ENCODE measurements around the gene COL6A1. TPM values are rescaled to one million over a fixed set of nuclear protein-coding genes. Genes with fewer than 3 reads are reported as not detected.
"Not testable (repeated sequence)": the region's sequence is repeated elsewhere in the genome, so short reads cannot be mapped to it uniquely, and the experiment has no call there.

COL6A1 gene
- total RNA-seq, 1 donor from 2014 or later = 226 TPM

DNA sequence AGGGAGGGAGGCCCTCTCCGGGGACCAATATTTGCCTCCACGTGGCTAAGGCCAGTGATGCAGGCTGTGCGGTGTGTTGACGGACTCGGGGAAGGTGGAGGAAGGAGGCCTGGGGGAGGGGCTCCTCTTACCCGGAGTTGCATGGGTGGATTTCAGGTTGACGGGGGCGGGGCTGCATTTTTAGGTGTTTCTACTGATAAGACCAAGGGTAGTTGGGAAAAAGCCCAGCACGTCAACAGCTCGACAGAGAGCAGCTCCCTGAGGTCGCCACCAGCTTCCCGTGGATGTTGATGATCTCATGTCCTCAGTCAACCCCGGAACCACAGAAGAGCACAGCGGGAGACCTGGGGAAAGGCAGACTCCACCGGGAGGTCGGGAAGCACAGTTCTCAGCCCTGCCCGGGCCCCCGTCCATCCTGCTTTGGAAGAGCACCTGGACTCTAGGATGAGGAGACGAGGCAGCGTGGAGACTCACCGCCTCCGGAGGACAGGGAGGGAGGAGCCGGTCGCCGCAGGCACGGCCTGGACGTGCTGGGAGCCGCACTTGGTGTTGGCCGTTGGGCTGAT, 32.9 kb upstream of the COL6A1 start:
- H3K4me3 ChIP-seq (ENCODE audit: low read depth, low read length) = no peak overlapping the region

DNA sequence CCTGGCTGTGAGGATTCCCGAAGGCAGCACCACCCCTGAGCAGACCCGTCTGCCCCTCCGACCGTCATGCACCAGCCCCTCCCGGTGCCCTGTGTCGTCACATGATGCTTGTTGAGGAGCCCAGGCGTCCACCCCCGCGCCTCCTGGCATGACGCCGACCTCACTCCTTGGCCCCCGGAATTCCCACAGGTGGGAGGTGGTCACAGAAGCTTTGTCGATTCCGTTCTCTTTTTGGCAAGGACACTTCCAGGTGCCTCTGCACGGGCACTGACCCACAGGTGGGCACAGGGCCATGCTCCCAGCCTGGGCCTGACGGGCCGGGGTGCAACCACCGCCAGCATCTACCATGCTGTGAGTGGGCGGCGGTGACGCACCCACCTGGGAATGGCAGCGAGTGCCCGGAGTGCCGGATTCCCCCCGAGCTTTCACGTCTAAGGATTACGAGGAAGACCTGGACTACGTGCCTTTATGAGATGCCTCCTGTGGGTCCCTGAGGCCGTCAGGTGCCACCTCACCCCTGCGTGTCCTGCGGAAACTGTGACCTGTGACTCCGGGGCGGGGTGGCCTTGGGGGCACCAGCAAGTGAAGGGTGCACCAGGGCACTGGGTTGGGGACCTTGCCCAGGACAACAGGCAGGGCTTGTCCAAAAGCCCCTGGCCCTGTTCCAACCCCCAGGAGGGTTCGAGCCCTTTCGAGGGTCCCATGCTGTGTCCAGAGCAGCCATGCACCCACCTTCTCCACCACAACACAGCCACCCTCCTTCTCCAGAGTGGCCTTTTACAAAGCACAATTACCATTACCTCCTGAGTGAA, 31.4 kb upstream of the COL6A1 start:
- Histone ChIP-seq H3K36me3 (ENCODE audit: control insufficient read depth, insufficient read depth, low read length) (no peaks in the 10 kb centered on the region), H3K4me3 (ENCODE audit: low read depth, low read length) (no peak overlapping the region), H3K27me3 (ENCODE audit: control insufficient read depth, insufficient read depth, low read length) (peaks cover 18% of the 10 kb centered on the region)
- DNase-seq (ENCODE audit: low read depth) = no peak
- TF ChIP-seq, protein P1, sequence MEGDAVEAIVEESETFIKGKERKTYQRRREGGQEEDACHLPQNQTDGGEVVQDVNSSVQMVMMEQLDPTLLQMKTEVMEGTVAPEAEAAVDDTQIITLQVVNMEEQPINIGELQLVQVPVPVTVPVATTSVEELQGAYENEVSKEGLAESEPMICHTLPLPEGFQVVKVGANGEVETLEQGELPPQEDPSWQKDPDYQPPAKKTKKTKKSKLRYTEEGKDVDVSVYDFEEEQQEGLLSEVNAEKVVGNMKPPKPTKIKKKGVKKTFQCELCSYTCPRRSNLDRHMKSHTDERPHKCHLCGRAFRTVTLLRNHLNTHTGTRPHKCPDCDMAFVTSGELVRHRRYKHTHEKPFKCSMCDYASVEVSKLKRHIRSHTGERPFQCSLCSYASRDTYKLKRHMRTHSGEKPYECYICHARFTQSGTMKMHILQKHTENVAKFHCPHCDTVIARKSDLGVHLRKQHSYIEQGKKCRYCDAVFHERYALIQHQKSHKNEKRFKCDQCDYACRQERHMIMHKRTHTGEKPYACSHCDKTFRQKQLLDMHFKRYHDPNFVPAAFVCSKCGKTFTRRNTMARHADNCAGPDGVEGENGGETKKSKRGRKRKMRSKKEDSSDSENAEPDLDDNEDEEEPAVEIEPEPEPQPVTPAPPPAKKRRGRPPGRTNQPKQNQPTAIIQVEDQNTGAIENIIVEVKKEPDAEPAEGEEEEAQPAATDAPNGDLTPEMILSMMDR (IDR thresholded peaks at IDR 0.05; ENCODE audit: insufficient read depth, low read length, poor library complexity, severe bottlenecking) = no peak

More for the DNA sequence above, 32.9 kb upstream of the COL6A1 start:
- DNase-seq (ENCODE audit: low read depth) = no peak
- H3K27me3 ChIP-seq (ENCODE audit: control insufficient read depth, insufficient read depth, low read length) = peaks cover 18% of the 10 kb centered on the region
- TF ChIP-seq, protein P1 (IDR thresholded peaks at IDR 0.05; ENCODE audit: insufficient read depth, low read length, poor library complexity, severe bottlenecking) = no peak
- H3K36me3 ChIP-seq (ENCODE audit: control insufficient read depth, insufficient read depth, low read length) = no peaks in the 10 kb centered on the region

DNA sequence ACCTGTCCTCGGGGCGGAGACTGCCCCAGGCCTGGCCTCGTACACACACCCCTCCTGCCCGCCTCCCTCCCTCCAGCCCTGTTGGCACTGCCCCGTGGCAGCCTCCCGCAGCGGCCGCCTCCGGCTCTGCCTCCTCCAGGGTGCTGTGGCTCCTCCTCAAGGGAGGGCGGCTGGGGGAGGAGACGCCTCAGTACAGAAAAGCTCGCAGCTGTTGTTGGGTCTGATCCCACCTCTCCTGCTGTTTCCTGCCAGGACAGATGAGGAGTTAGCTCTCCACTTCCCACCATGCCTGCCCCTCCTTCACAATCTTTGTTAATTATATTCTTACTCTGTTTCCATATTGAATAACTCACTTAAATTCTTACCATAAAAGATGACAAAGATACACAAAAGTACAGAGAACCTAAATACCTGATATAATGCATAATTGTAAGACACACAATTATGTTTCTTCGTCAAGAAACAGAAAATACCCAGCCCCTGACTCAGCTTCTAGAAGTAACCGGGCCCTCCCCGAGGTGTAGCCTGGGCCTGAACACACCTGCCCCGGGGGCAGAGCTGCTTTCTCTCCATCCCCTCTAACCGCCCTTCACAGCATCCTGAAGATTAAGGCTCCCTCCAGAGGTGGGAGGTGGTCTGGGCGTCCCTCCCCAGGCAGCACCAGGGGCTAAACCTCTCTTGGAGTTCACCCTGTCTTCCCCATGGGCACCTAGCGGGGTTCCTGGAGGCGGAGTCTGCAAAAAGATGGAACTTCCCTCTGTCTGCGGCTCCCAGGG, 30.6 kb upstream of the COL6A1 start:
- no peak overlapping the region for H3K4me3 ChIP-seq (ENCODE audit: low read depth, low read length)
- no peak for DNase-seq (ENCODE audit: low read depth)
- H3K27me3 ChIP-seq (ENCODE audit: control insufficient read depth, insufficient read depth, low read length) = peaks cover 16% of the 10 kb centered on the region
- H3K36me3 ChIP-seq (ENCODE audit: control insufficient read depth, insufficient read depth, low read length) = no peaks in the 10 kb centered on the region
- TF ChIP-seq, protein P1 (IDR thresholded peaks at IDR 0.05; ENCODE audit: insufficient read depth, low read length, poor library complexity, severe bottlenecking) = no peak

DNA sequence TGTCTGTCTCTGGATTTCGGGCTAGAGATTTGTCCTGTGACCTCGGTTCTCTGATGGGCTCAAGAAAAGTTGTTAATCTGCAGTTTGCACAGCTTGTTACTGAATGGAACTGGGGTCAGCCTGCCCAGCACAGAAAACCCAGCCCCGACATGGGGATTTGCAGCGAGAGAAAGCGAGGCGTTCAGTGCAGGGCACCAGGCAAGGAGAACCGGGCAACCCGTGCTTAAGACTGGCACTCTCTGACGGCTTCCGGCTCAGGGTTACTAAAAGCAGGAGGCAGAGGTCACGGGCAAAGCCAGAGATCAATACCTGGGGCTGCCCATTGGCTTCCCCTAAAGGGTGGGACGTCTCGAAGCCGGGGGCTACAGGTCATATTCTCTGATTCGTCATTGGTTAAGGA, 29.9 kb upstream of the COL6A1 start:
- no peak overlapping the region for H3K4me3 ChIP-seq (ENCODE audit: low read depth, low read length)
- H3K27me3 ChIP-seq (ENCODE audit: control insufficient read depth, insufficient read depth, low read length) = peaks cover 16% of the 10 kb centered on the region
- TF ChIP-seq, protein P1 (IDR thresholded peaks at IDR 0.05; ENCODE audit: insufficient read depth, low read length, poor library complexity, severe bottlenecking) = no peak
- no peak for DNase-seq (ENCODE audit: low read depth)
- no peaks in the 10 kb centered on the region for H3K36me3 ChIP-seq (ENCODE audit: control insufficient read depth, insufficient read depth, low read length)

DNA sequence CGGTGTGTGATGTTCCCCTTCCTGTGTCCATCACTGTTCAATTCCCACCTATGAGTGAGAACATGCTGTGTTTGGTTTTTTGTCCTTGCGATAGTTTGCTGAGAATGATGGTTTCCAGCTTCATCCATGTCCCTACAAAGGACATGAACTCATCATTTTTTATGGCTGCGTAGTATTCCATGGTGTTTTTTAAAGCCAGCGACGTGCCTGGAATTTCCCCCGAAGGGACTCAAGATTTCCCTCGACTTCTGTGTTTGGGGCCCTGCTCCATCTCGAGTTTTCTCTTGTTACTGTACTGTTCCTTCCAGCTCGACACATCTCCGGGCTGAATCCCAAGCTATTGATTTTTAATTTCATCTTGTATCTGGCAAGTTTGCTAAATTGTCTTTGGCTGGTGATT, 29.0 kb upstream of the COL6A1 start:
- not testable (repeated sequence) for H3K4me3 ChIP-seq (ENCODE audit: low read depth, low read length); H3K36me3 ChIP-seq (ENCODE audit: control insufficient read depth, insufficient read depth, low read length); DNase-seq (ENCODE audit: low read depth)
- peaks cover 16% of the 10 kb centered on the region for H3K27me3 ChIP-seq (ENCODE audit: control insufficient read depth, insufficient read depth, low read length)

DNA sequence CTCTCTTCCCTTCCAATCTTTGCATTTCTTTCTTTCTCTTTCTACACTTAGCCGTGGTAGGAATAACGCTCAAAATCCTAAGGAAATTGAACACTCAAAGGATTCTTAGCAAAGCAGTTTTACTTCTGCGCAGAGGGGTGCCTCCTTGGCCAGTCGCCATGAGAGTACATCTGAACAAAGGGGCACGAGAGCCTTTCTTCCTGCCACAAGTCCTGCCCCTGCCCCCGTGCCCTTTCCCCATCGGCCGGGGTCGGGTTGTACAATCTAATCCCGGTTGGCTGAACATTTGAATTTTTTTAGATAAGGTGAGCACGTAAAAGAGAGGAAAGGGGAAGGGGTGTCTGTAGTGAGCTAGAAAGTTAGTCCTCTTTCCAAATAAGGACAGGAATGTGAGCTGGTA, 28.6 kb upstream of the COL6A1 start:
- TF ChIP-seq, protein P1 (IDR thresholded peaks at IDR 0.05; ENCODE audit: insufficient read depth, low read length, poor library complexity, severe bottlenecking) = no peak
- no peaks in the 10 kb centered on the region for H3K36me3 ChIP-seq (ENCODE audit: control insufficient read depth, insufficient read depth, low read length)
- DNase-seq (ENCODE audit: low read depth) = no peak
- H3K27me3 ChIP-seq (ENCODE audit: control insufficient read depth, insufficient read depth, low read length) = peaks cover 16% of the 10 kb centered on the region
- H3K4me3 ChIP-seq (ENCODE audit: low read depth, low read length) = no peak overlapping the region

Measured in kidney epithelial cell (primary cell).